Body of pancreas (tissue), 4 donors: Measurements from ENCODE around the gene KRTAP10-12. TPM values are rescaled to one million over a fixed set of nuclear protein-coding genes. Genes with fewer than 3 reads are reported as not detected.

Experiments used
- ATAC-seq: fragments of 150-250 bp; one replicate; pipeline ENCODE4 v1.9.1; 2016
- DNase-seq, 4 donors: peaks; one replicate each; pipeline ENCODE4 v3.0.0-alpha.2; 2019
- H3K27ac ChIP-seq, 4 donors: fragments of 200-600 bp; sonication (generic); 1 replicate in 3 of 4; 2 replicates in 1 of 4; pipeline versions ENCODE4 v1.5.1 to v1.6.1; 2016 to 2019; ENCODE audit warnings: mild to moderate bottlenecking in 1 of 4, mixed read lengths in 1 of 4, moderate library complexity in 1 of 4
- H3K27me3 ChIP-seq, 2 donors: fragments of 200-600 bp; sonication (generic); one replicate each; pipeline ENCODE4 v1.6.0; 2016; ENCODE audit warnings: mild to moderate bottlenecking in 1 of 2
- H3K36me3 ChIP-seq, 2 donors: fragments of 200-600 bp; sonication (generic); replicated peaks in 1 of 2; 2 replicates each; pipeline ENCODE4 v1.5.1; 2016; ENCODE audit warnings: low read depth in 2 of 2; ENCODE audit not compliant: insufficient read depth in 1 of 2
- H3K4me1 ChIP-seq: fragments of 200-600 bp; sonication (generic); one replicate; pipeline ENCODE4 v1.6.0; 2016
- H3K4me3 ChIP-seq, 2 donors: fragments of 200-600 bp; sonication (generic); 1 replicate in 1 of 2; 2 replicates in 1 of 2; pipeline ENCODE4 v1.5.1; 2016 to 2019
- H3K9me3 ChIP-seq, 3 donors: fragments of 200-600 bp; sonication (generic); 1 replicate in 2 of 3; 2 replicates in 1 of 3; pipeline ENCODE4 v1.5.1; 2016
- POLR2A ChIP-seq, 3 donors: fragments of 450-650 bp; IDR thresholded peaks; one replicate each; pipeline ENCODE4 v1.6.1; 2016; ENCODE audit warnings: antibody characterized with exemption in 3 of 3, mild to moderate bottlenecking in 2 of 3
- WGBS, 2 donors: methylation state at CpG; one replicate each; pipeline ENCODE4 v1.1.5; 2017; 5-methylcytosine and 5-hydroxymethylcytosine counted together
- intact Hi-C: fragments of 100-400 bp; cut with DNase I; formaldehyde crosslinking; loops from one replicate; pipeline ENCODE4 v1.15.1; 2023
- total RNA-seq, 2 donors: library from RNA; depleted of rRNA; stranded (reverse); fragments of >200 nt; gene quantifications; one replicate each; pipeline ENCODE4 v1.1.0, GENCODE V29; 2016
- TF ChIP-seq, protein P1 (sequence below), 7 experiments: fragments of 450-650 bp in 4 of 7; fragments of 200-600 bp in 3 of 7; sonication (generic) in 3 of 7; IDR thresholded peaks; one replicate each; pipeline ENCODE4 v1.5.1; 2016 to 2019; ENCODE audit warnings: antibody characterized with exemption in 7 of 7

Gene KRTAP10-12
- total RNA-seq, 2 donors from 2014 or later = not detected

DNA sequence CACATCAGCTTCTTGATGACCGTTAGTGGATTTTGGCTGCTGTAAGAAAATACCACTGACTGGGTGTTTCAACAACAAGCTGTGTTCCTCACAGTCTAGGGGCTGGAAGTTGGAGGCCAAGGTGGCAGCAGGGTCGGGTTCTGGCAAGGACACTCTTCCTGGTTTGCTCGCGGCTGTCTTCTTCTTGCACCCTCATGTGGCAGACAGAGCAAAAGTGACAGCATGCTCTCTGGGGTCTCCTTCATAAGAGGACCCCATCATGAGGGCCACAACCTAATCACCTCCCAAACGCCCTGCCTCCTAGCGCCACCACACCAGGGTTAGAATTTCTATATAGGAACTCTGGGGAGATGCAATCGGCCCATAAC lies 33.0 kb downstream of the KRTAP10-12 start:
- no peak overlapping the region for H3K4me3 ChIP-seq
- TF ChIP-seq, protein P1, sequence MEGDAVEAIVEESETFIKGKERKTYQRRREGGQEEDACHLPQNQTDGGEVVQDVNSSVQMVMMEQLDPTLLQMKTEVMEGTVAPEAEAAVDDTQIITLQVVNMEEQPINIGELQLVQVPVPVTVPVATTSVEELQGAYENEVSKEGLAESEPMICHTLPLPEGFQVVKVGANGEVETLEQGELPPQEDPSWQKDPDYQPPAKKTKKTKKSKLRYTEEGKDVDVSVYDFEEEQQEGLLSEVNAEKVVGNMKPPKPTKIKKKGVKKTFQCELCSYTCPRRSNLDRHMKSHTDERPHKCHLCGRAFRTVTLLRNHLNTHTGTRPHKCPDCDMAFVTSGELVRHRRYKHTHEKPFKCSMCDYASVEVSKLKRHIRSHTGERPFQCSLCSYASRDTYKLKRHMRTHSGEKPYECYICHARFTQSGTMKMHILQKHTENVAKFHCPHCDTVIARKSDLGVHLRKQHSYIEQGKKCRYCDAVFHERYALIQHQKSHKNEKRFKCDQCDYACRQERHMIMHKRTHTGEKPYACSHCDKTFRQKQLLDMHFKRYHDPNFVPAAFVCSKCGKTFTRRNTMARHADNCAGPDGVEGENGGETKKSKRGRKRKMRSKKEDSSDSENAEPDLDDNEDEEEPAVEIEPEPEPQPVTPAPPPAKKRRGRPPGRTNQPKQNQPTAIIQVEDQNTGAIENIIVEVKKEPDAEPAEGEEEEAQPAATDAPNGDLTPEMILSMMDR (IDR thresholded peaks at IDR 0.05) = no peak
- no peak for TF ChIP-seq POLR2A (IDR thresholded peaks at IDR 0.05)
- no peaks in the 10 kb centered on the region for H3K36me3 ChIP-seq
- DNase-seq (no peak), ATAC-seq (no peak)
- no peaks in the 10 kb centered on the region for H3K27me3 ChIP-seq
- intact Hi-C loops = no loop called here
- 70 to 73% methylated on average over 7 of the region's 7 CpGs for WGBS, 2 donors
- no peaks in the 10 kb centered on the region for H3K4me1 ChIP-seq
- H3K27ac ChIP-seq = no peak overlapping the region
- no peaks in the 10 kb centered on the region for H3K9me3 ChIP-seq

DNA sequence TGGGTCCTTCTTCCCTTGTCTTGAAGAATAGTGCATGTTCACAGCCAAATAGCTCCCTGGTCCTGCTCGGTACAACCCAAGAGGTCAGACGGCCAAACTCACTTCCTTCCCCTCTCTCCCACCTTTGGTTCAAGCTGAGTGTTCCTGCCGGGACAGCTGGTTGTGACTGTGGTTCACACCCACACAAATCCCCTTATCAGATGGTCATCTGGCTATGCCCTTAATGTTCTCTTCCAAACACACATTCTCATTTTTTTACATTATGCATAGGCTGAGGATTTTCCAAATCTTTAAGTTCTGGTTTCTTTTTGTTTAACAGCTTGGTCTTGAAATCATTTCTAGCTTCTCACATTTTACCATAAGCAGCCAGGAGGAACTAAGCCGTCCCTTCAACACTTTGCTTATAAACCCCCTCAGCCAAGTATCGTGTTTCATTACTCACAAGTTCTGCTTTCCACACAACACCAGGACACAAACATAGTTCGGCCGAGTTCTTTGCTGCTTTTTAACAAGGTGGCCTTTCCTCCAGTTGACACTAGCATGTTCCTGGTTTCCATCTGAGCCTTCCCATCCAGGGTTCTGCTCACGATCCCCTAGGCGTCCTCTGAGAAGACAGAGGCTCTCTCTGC lies 34.1 kb downstream of the KRTAP10-12 start:
- no peak for DNase-seq
- Histone ChIP-seq H3K9me3 (no peaks in the 10 kb centered on the region), H3K27ac (no peak overlapping the region), H3K27me3 (no peaks in the 10 kb centered on the region), H3K4me3 (no peak overlapping the region), H3K4me1 (no peaks in the 10 kb centered on the region), H3K36me3 (no peaks in the 10 kb centered on the region)
- TF ChIP-seq, protein P1 (IDR thresholded peaks at IDR 0.05) = no peak
- no peak for TF ChIP-seq POLR2A (IDR thresholded peaks at IDR 0.05)
- intact Hi-C loops = no loop called here
- WGBS, 2 donors = 49 to 60% methylated on average over 9 of the region's 9 CpGs
- no peak for ATAC-seq

DNA sequence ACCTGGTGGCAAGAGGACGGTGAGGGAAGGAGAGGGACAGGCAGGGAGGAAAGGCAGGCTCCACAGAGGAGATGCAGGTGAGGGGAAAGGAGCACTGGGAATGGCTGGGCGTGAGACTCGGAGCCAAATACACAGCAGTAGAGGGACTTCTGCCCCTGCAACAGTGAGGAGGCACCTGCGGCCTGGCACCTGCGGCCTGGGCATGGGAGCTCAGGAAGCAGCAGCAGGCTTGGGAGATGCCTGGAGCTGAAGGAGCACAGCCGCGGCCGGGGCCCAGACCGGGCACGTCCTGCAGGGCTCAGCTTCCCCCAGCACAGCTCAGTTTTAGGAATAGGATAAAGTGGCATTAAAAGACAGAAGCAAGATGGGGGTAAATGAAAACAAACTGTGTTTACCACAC lies 35.3 kb downstream of the KRTAP10-12 start:
- ATAC-seq (no peak), DNase-seq (no peak)

DNA sequence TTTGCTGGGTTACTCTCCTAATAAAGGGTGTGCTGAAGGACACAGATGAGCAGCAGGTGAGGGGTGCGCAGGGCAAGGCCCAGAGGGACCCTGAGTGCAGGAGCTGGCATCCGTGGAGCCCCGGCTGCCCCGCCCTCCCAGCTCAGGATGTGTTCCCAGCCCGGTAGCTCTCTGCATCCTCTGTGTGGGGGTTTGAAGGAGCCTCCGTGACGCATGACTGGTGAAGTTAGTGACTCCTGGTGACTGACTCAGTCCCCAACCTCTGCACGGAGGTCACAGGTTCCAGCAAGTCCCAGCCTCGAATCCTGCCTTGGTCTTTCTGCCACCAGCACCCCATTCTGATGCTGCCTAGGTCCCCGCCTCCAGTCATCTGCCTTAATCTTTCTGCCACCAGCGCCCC lies 36.0 kb downstream of the KRTAP10-12 start:
- ATAC-seq (no peak), DNase-seq (no peak)
- Histone ChIP-seq H3K36me3 (no peaks in the 10 kb centered on the region), H3K27ac (no peak overlapping the region), H3K4me3 (no peak overlapping the region), H3K9me3 (peaks cover 0 to 8% (median 0%) of the 10 kb centered on the region in 3 donors), H3K27me3 (no peaks in the 10 kb centered on the region), H3K4me1 (no peaks in the 10 kb centered on the region)
- intact Hi-C loops = no loop called here
- 70 to 82% methylated on average over 8 to 11 of the region's 11 CpGs for WGBS, 2 donors
- TF ChIP-seq, protein P1 (IDR thresholded peaks at IDR 0.05) = no peak
- no peak for TF ChIP-seq POLR2A (IDR thresholded peaks at IDR 0.05)

More for the DNA sequence above, 35.3 kb downstream of the KRTAP10-12 start:
- Histone ChIP-seq H3K4me3 (no peak overlapping the region), H3K9me3 (peaks cover 0 to 4% (median 0%) of the 10 kb centered on the region in 3 donors), H3K27ac (no peak overlapping the region), H3K4me1 (no peaks in the 10 kb centered on the region), H3K36me3 (no peaks in the 10 kb centered on the region), H3K27me3 (no peaks in the 10 kb centered on the region)
- WGBS, 2 donors = 74 to 78% methylated on average over 9 to 10 of the region's 10 CpGs
- intact Hi-C loops = no loop called here
- TF ChIP-seq POLR2A (IDR thresholded peaks at IDR 0.05) = no peak
- TF ChIP-seq, protein P1 (IDR thresholded peaks at IDR 0.05) = no peak
